Subcutaneous adipose tissue (tissue), 4 donors: ENCODE measurements around the gene ATRN. TPM values are rescaled to one million over a fixed set of nuclear protein-coding genes. Genes with fewer than 3 reads are reported as not detected.

Experiments used
- total RNA-seq, 4 donors: library from RNA; depleted of rRNA; stranded (reverse); fragments of >200 nt; gene quantifications; one replicate each; pipeline ENCODE4 v1.1.0, GENCODE V29; 2016
- TF ChIP-seq, protein P1 (sequence below): fragments of 450-650 bp; IDR thresholded peaks from one replicate; pipeline ENCODE4 v1.5.1; 2016; ENCODE audit warnings: low read depth, mild to moderate bottlenecking, control low read depth, antibody characterized with exemption, moderate library complexity

Gene ATRN
- total RNA-seq, 4 donors from 2014 or later, result 24.7 to 42.3 (median 30.3) TPM

DNA sequence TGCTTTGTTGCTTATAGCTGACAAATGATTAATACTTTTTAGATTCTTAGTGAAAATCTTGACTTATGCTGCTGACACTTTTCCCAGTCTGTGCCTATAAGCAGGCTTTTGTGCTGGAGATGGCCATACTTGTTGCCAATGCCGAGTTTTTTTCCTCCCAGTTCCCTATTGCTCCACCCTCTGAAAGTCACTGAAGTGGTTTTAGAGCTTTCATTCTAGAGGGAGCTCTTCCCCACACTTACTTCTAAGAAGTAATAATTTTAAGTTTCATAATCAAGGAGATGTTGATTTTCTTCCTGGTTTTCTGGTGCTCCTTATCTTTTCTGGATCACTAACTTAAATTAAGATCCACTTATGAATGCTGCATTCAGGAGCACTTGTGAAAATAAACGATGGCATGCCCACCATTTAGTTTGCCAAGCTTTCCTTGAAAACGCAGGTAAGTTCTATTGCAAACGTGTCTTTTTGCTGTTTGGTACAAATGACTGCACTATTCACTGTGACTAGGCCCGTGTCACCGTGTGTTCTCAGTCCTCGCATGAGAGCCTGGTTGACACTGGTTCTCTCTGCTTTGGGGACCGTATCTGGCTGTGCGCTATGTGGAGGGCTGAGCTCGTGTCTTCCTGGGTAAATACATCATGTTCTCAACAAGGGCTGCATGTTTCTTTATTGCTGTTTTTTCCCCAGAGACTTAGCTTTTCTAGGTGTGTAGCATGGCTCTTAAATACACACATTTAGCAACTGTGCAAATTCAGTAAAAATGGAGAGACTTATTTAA is 142.2 kb downstream of the ATRN start:
- TF ChIP-seq, protein P1, sequence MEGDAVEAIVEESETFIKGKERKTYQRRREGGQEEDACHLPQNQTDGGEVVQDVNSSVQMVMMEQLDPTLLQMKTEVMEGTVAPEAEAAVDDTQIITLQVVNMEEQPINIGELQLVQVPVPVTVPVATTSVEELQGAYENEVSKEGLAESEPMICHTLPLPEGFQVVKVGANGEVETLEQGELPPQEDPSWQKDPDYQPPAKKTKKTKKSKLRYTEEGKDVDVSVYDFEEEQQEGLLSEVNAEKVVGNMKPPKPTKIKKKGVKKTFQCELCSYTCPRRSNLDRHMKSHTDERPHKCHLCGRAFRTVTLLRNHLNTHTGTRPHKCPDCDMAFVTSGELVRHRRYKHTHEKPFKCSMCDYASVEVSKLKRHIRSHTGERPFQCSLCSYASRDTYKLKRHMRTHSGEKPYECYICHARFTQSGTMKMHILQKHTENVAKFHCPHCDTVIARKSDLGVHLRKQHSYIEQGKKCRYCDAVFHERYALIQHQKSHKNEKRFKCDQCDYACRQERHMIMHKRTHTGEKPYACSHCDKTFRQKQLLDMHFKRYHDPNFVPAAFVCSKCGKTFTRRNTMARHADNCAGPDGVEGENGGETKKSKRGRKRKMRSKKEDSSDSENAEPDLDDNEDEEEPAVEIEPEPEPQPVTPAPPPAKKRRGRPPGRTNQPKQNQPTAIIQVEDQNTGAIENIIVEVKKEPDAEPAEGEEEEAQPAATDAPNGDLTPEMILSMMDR, result no peak

- TF ChIP-seq, protein P1, result no peak
These were observed 143.1 kb downstream of the ATRN start for GRCh38 chr20:3613821-3614440.

GRCh38 chr20:3614466-3614865 is 143.6 kb downstream of the ATRN start:
- TF ChIP-seq, protein P1, result no peak

DNA sequence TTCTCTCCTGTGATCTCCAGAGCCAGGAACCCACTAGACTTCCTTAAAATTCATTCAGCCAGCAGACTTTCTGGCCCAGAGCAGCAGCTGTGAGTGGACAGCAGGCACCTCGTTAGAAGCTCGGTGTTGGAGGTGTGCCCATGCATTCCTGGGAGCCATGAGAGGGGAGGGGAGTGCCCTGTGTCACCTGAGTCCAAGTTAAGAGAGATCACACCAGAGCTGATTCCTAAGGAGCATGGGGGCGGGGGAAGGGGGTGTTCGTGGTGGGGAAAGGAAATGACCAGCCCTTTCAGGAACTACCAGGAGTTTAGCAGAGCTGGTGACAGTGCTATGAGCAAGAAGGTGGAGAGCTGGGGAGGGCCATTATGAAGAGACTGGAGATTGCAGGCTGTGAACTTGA is 145.4 kb downstream of the ATRN start:
- TF ChIP-seq, protein P1, result no peak

- TF ChIP-seq, protein P1, result no peak
These were observed 150.3 kb downstream of the ATRN start for GRCh38 chr20:3621111-3621510.

DNA sequence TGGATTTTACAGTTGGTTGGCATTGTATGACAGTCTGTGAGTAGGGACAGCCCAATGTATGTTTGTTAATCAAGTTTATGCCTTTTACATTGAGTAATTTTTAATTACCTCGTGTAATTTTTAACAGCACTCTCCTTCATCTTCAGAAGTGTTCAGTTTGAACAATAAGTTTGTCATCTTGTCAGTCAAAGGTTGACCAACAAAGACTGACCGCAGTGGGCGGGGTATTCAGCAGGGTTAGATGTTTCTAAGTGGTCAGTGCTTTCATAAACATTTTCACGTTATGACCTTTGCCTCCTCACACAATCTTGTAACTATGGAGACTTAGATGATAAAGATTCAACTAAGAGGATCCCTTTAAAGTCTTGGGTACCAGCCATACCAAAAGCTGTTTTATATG is 151.6 kb downstream of the ATRN start:
- TF ChIP-seq, protein P1, result no peak

GRCh38 chr20:3627476-3627875 is 156.7 kb downstream of the ATRN start:
- TF ChIP-seq, protein P1, result no peak
